ENCODE results near the gene TMC5. TPM values are rescaled to one million over a fixed set of nuclear protein-coding genes. Genes with fewer than 3 reads are reported as not detected.

The TMC5 gene
- polyA plus RNA-seq, 1 of the 3 experiments (the other 2 are of a cell fraction): not detected

GRCh38 chr16:19472482-19472881, 54.8 kb downstream of the TMC5 start:
- Histone ChIP-seq H3K36me3 (replicated peaks in 1 of 2; ENCODE audit: control insufficient read depth in 1 of 2, insufficient read depth in 2 of 2, low read length in 1 of 2) (no peaks in the 10 kb centered on the region), H3K27me3 (ENCODE audit: insufficient read depth) (no peaks in the 10 kb centered on the region; the same call in 1 of the 2 replicates), H4K20me1 (ENCODE audit: insufficient read depth) (no peaks in the 10 kb centered on the region), H3K27ac (ENCODE audit: low read depth in 2 of 2, low read length in 1 of 2) (no peak overlapping the region), H3K4me2 (no peak overlapping the region), H2AFZ (ENCODE audit: low read depth) (no peak overlapping the region), H3K79me2 (ENCODE audit: insufficient read depth) (no peaks in the 10 kb centered on the region), H3K4me1 (ENCODE audit: control insufficient read depth in 1 of 2, insufficient read depth in 2 of 2, low read depth in 1 of 2, low read length in 1 of 2) (no peaks in the 10 kb centered on the region), H3K9ac (no peak overlapping the region), H3K4me3 (ENCODE audit: low read depth in 2 of 2, low read length in 1 of 2) (no peak overlapping the region), H3K9me3 (no peaks in the 10 kb centered on the region), H3K9me2 (no peaks in the 10 kb centered on the region), H3F3A (replicated peaks; ENCODE audit: insufficient read depth) (no peaks in the 10 kb centered on the region)
- TF ChIP-seq CTCF (IDR thresholded peaks at IDR 0.05): no peak
- POLR2A ChIA-PET: no interaction called here
- WGBS (ENCODE audit: low lambda C conversion rate): 51% methylated on average over 6 of the region's 6 CpGs
- CTCF ChIA-PET: interaction anchor here (1.2 kb wide), 1 partner anchor 30 kb away, joined by 3 read pairs; no protein-coding TSS in a partner anchor
- DNase-seq: no peak

GRCh38 chr16:19474617-19475016, 56.9 kb downstream of the TMC5 start:
- Histone ChIP-seq H3K79me2 (ENCODE audit: insufficient read depth) (no peaks in the 10 kb centered on the region), H3K9me3 (no peaks in the 10 kb centered on the region), H3F3A (replicated peaks; ENCODE audit: insufficient read depth) (no peaks in the 10 kb centered on the region), H3K27me3 (ENCODE audit: insufficient read depth) (no peaks in the 10 kb centered on the region; the same call in 1 of the 2 replicates), H3K4me3 (ENCODE audit: low read depth in 2 of 2, low read length in 1 of 2) (no peak overlapping the region), H3K4me1 (ENCODE audit: control insufficient read depth in 1 of 2, insufficient read depth in 2 of 2, low read depth in 1 of 2, low read length in 1 of 2) (no peaks in the 10 kb centered on the region), H3K27ac (ENCODE audit: low read depth in 2 of 2, low read length in 1 of 2) (no peak overlapping the region), H2AFZ (ENCODE audit: low read depth) (no peak overlapping the region), H4K20me1 (ENCODE audit: insufficient read depth) (no peaks in the 10 kb centered on the region), H3K9me2 (no peaks in the 10 kb centered on the region), H3K36me3 (replicated peaks in 1 of 2; ENCODE audit: control insufficient read depth in 1 of 2, insufficient read depth in 2 of 2, low read length in 1 of 2) (no peaks in the 10 kb centered on the region), H3K9ac (no peak overlapping the region), H3K4me2 (no peak overlapping the region)
- CTCF ChIA-PET: interaction anchor here (1.8 kb wide), 2 partner anchors 28 to 241 kb away, joined by 4 to 5 read pairs; no protein-coding TSS in a partner anchor
- no peak for DNase-seq
- 57% methylated on average over 5 of the region's 5 CpGs for WGBS (ENCODE audit: low lambda C conversion rate)
- TF ChIP-seq MXI1 (IDR thresholded peaks at IDR 0.05; ENCODE audit: low read depth, low read length): no peak
- no peak for TF ChIP-seq EZH2phosphoT487 (IDR thresholded peaks at IDR 0.05; ENCODE audit: borderline replicate concordance, low read depth)
- TF ChIP-seq TEAD4 (IDR thresholded peaks at IDR 0.05; ENCODE audit: borderline replicate concordance, insufficient read depth): no peak
- no peak for TF ChIP-seq NFIC (IDR thresholded peaks at IDR 0.05; ENCODE audit: borderline replicate concordance)
- POLR2A ChIA-PET: no interaction called here

DNA sequence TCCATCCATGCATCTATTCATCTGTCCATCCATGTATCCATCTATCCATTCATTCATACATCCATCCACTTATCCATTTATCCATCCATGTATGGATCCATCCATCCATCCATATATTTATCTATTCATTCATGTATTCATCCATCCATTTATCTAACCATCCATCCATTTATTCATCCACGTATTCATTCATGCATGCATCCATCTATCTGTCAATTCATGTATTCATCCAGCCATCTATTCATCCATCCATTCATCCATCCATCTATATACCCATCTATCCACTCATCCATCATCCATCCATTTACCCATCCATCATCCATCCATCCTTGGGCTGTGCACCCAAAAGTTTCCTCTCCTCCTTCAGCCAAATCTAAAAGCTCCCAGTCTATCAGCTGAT, 60.8 kb downstream of the TMC5 start:
- no peaks in the 10 kb centered on the region for H3K4me1 ChIP-seq (ENCODE audit: control insufficient read depth in 1 of 2, insufficient read depth in 2 of 2, low read depth in 1 of 2, low read length in 1 of 2)
- H3K4me3 ChIP-seq (ENCODE audit: low read depth in 2 of 2, low read length in 1 of 2): no peak overlapping the region
- H3K4me2 ChIP-seq: no peak overlapping the region
- no peak overlapping the region for H3K9ac ChIP-seq
- no peak for DNase-seq
- H3K27ac ChIP-seq (ENCODE audit: low read depth in 2 of 2, low read length in 1 of 2): no peak overlapping the region
- no peaks in the 10 kb centered on the region for H3K36me3 ChIP-seq (replicated peaks in 1 of 2; ENCODE audit: control insufficient read depth in 1 of 2, insufficient read depth in 2 of 2, low read length in 1 of 2)
- no peaks in the 10 kb centered on the region for H3K79me2 ChIP-seq (ENCODE audit: insufficient read depth)
- H3K27me3 ChIP-seq (ENCODE audit: insufficient read depth): no peaks in the 10 kb centered on the region; the same call in 1 of the 2 replicates
- POLR2A ChIA-PET: no interaction called here
- no peaks in the 10 kb centered on the region for H4K20me1 ChIP-seq (ENCODE audit: insufficient read depth)
- TF ChIP-seq RFX5 (IDR thresholded peaks at IDR 0.05; ENCODE audit: low read length): no peak
- TF ChIP-seq TCF12 (IDR thresholded peaks at IDR 0.05): no peak
- TF ChIP-seq PBX3 (IDR thresholded peaks at IDR 0.05): no peak
- TF ChIP-seq EZH2phosphoT487 (IDR thresholded peaks at IDR 0.05; ENCODE audit: borderline replicate concordance, low read depth): no peak
- no peak for TF ChIP-seq FOXJ3 (CRISPR knock-in tag; IDR thresholded peaks at IDR 0.05)
- no peak for TF ChIP-seq RCOR1 (IDR thresholded peaks at IDR 0.05; ENCODE audit: low read length)
- TF ChIP-seq JUND (IDR thresholded peaks at IDR 0.05): no peak
- no peaks in the 10 kb centered on the region for H3K9me3 ChIP-seq
- CTCF ChIA-PET: interaction anchor here (1.4 to 1.5 kb wide), 2 partner anchors 24 to 90 kb away, joined by 4 to 5 read pairs; no protein-coding TSS in a partner anchor
- no peak overlapping the region for H2AFZ ChIP-seq (ENCODE audit: low read depth)
- H3F3A ChIP-seq (replicated peaks; ENCODE audit: insufficient read depth): no peaks in the 10 kb centered on the region
- H3K9me2 ChIP-seq: no peaks in the 10 kb centered on the region
- 35% methylated on average over 1 of the region's 1 CpG for WGBS (ENCODE audit: low lambda C conversion rate)

Data from SK-N-SH (cell line).